ENCODE data around the gene IL17RC.
"Not testable (repeated sequence)": the region's sequence is repeated elsewhere in the genome, so short reads cannot be mapped to it uniquely, and the experiment has no call there.

Gene IL17RC

GRCh38 chr3:9895715-9896114 lies 21.2 kb upstream of the IL17RC start:
- DNase-seq = not testable (repeated sequence)

GRCh38 chr3:9896755-9897407 lies 20.0 kb upstream of the IL17RC start:
- DNase-seq = not testable (repeated sequence)

DNA sequence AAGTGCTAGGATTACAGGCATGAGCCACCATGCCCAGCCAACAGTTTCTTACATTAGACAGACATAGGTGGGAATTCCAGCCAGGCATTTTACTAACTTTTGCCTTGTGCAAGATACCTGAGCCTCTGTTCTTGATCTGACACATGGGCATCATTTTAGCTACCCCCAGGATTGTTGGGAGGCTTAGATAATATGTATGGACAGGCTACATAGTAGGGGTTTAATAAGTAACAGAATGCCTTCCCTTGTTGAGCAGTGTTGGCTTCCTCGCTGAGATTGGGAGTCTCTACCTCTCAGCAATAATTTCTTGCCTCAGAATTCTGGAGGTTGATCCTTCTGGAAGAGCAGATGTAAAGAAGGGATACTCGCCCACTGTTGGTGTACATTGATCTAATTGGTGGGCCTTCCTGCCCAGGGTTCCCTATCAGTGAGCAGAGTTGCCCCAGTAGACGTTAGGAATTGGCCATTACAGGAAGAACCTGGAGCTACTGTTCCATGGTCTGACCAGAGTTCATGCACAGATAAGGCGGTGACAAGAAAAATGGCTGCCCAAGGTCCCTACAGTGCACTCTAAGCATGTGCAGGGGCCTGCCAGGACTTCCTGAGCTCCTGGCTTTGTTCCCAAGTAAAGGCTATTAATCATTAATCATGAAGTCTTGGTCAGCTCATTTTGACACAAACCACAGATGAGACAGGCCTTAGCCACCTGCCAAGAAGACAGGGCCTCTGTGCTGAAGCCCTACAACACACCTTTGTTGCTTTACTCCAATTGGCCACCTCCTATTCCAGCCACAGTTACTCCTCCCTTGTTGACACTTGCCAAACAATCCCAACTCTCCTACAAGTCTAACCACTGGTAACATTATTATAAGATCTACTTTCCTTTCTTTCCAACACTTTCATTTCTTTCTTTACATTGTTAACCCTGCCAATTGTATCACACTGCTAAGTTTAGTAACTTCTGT lies 19.2 kb upstream of the IL17RC start:
- no peak for DNase-seq

GRCh38 chr3:9898467-9899241 lies 18.2 kb upstream of the IL17RC start:
- DNase-seq = no peak

DNA sequence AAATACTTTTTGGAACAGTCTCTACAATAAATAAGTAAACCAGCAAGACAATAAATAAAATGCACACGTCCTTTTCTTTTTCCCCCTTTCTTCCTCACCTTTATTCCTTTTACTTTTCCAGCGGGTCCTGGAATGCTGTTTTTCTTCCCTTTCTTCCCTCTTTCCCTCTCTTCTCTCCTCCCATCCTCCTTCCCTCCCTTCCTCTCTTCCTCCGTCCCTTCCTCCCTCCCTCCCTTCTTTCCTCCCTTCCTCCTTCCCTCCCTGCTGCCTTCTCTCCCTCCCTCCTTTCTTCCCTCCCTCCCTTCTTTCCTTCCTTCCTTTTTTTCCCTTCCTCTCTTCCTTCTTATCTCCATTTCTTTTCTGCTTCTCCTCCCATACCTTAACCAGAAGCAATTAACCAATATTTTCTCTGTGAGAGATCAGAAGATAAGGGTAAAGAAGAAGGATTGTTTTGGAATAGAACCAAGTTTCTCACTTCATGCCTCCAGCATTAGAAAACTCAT lies 17.6 kb upstream of the IL17RC start:
- DNase-seq = no peak

DNA sequence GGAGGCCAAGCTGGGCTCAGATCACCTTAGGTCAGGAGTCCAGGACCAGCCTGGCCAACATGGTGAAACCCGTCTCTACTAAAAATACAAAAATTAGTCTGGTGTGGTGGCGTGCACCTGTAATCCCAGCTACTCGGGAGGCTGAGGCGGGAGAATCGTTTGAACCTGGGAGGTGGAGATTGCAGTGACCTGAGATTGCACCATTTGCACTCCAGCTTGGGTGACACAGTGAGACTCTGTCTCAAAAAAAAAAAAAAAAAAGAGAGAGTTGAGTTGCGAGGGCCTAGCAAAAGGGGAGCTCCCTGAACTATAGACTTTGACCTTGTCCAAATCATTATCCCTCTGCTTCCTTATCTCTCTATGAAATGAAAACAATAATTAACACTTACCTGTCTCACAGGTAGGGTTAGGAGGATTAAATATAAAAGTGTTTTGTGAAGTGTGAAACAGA lies 15.9 kb upstream of the IL17RC start:
- DNase-seq = not testable (repeated sequence)

- DNase-seq = no peak
Observed at GRCh38 chr3:9901967-9902366, 14.9 kb upstream of the IL17RC start.

GRCh38 chr3:9902372-9903237 lies 14.3 kb upstream of the IL17RC start, which contains the start of gene IL17RE:
Gene IL17RE, plus strand, starts transcription at chr3:9902848. Its CDS starts 85 bp downstream, at chr3:9902933.
- DNase-seq = peak; percentile 60

- DNase-seq = no peak
Observed at GRCh38 chr3:9903238-9903624, 13.7 kb upstream of the IL17RC start.

- DNase-seq = no peak
Observed at GRCh38 chr3:9903904-9904303, 13.0 kb upstream of the IL17RC start.

DNA sequence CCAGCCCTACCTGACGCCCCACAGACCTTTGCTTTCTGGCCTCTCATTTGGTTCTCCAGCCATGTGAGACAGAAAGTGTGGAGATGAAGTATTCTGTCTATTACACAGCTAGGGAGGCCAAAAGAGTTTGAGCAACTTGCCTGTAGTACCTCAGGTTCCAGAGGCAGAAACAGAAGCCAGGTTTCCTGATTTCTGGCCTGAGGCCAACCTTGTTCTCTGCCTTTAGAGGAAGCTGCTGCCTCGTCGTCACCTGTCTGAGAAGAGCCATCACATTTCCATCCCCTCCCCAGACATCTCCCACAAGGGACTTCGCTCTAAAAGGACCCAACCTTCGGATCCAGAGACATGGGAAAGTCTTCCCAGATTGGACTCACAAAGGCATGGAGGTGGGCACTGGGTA lies 10.4 kb upstream of the IL17RC start:
- no peak for DNase-seq

DNA sequence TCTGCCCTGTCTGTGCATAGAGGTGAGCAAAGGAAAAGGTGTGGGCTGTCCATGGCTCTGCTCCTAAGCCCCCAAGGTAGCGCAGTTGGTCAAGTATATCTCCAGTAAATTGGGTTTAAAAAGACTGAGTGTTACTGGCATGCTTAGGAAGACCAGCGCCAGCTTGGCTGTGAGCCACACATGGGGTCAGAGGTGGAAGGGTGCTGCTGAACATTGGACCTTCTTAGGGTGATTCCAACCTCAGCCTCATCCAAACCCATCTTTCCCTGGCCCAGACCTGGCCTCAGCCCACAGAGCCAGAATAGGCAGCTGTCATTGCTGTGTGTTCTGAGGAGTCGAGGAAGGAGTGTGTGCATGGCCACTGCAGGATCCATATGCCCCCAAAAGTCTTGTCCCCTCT lies 8.6 kb upstream of the IL17RC start:
- no peak for DNase-seq

DNA sequence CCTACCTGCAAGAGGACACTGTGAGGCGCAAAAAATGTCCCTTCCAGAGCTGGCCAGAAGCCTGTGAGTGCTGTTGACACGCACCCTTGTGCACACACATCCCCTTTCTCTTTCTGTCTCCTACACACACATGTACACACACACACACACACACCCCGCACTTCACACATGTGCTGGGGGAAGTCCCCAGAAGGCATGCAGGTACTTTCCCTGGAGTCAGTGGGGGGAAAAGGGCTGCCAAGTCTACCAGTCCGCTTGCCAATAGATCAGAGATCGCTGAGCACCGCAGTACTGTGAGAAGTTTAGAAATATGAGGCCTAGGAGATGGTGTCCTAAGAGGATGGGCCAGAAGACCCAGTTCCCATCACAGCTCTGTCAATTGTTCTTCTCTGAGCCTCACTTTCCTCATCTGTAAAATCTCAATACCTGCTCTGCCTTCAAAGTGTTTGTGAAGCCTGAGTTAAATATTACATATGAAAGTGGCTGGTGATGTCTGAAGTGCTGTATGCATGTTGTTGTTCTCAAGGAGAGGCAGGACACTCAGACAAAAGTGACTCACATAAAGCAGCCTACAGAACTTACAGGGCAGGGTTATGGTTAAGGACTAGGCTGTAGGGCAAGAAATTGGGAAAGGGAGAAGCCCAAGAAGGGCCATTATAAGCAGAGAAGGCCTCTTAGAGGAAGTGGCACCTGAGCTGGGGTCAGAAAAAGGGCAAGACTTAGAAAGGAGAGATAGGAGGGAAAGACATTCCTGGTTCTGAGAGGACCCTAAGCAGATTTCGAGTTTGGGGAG lies 7.5 kb upstream of the IL17RC start:
- no peak for DNase-seq

GRCh38 chr3:9911863-9912262 lies 5.0 kb upstream of the IL17RC start:
- DNase-seq = no peak

DNA sequence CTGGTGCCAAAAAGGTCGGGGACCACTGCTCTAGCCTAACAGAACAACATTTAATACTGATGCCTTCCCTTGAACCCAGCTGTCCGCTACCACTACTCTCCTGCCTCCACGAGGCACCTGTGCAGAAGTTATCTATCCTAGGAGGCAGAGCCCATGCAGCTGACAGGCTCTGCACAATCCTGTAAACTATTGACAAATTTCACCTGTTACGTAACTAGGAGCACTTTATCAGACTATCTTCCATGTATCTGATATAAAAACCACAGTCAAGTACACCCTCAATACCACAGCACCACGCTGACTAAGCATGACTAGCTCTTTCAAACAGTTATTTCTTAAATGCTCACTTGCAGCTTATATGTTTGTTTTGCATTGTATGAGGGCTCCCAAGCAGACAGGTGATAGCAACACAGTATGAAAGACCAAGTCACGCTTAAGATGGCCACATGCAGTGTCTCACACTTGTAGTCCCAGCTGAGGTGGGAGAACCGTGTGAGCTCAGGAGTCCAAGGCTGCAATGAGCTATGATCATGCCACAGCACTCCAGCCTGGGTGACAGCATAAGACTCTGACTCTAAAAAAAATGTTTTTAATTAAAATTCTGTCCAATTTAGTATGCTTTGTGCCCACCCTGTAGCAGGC lies 4.5 kb upstream of the IL17RC start:
- DNase-seq = no peak

DNA sequence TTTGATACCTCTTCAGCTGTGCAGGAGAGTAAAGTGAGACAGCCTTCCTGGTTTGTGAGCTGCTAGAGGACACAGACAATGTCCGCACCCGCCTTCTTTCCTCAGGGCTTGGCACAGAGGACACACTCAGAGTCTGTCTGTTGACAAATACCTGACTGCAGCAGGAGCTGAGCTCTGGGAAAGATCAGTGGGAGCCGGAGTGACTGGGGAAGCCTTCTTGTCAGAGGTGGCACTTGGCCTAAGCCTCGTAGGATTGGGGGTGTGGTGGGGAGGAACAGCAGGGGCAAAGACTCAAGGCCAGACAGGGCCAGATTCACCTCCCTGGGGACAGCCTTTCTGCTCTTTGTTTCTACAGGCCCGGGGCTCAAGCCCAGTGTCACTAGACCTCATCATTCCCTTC lies 3.3 kb upstream of the IL17RC start:
- DNase-seq = no peak

- DNase-seq = no peak
Observed at GRCh38 chr3:9914011-9914410, 2.9 kb upstream of the IL17RC start.

DNA sequence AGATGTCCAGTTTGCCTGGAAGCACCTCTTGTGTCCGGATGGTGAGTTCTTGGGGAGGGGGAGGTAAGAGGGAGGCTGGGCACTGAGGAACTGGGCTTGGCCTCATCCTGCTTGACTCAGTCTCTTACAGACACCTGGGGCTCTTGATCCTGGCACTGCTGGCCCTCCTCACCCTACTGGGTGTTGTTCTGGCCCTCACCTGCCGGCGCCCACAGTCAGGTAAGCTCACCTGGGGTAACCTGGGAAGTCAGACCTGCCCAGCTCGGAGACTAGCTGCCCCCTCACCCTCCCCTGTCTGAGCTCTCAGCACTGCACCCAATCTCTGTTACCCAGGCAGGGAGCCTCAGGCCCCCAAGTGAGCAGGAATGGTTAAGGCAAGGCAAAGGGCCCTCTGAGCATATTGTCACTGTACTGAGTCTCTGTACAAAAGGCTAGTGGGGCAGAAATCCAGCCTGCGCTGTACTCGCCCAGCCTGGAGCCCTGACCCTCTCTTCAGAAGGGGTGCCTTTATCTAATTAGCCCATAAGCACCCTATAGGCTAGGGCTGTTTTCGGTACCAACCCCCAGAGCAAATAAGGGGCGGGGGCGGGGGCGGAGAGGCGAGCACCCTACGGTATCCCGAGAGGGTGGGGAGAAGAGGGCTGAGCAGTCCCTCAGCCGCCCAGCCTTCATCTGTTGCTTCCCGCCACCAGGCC lies 2.2 kb upstream of the IL17RC start:
- DNase-seq = peak; percentile 69

DNA sequence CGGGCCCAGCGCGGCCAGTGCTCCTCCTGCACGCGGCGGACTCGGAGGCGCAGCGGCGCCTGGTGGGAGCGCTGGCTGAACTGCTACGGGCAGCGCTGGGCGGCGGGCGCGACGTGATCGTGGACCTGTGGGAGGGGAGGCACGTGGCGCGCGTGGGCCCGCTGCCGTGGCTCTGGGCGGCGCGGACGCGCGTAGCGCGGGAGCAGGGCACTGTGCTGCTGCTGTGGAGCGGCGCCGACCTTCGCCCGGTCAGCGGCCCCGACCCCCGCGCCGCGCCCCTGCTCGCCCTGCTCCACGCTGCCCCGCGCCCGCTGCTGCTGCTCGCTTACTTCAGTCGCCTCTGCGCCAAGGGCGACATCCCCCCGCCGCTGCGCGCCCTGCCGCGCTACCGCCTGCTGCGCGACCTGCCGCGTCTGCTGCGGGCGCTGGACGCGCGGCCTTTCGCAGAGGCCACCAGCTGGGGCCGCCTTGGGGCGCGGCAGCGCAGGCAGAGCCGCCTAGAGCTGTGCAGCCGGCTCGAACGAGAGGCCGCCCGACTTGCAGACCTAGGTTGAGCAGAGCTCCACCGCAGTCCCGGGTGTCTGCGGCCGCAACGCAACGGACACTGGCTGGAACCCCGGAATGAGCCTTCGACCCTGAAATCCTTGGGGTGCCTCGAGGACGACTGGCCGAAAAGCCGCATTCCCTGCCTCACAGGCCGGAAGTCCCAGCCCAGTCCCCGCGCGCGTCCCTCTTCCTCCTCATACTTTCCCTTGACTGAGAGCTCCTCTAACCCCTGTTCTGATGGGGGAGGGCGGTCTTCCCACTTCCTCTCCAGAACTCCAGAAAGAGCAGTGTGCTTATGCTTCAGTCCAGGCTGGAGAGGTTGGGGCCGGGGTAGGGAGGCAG lies 1.4 kb upstream of the IL17RC start:
- DNase-seq = peak; percentile 73

Data from NCI-H146 (cell line).